Measurements from ENCODE around the gene MRPL10. TPM values are rescaled to one million over a fixed set of nuclear protein-coding genes. Genes with fewer than 3 reads are reported as not detected.
A peak's percentile ranks its signal among the peaks of the same experiment; 100 is the strongest.

The MRPL10 gene
- total and polyA plus RNA-seq, 2 experiments from 2014 or later, result 50.2 to 74.7 TPM

DNA sequence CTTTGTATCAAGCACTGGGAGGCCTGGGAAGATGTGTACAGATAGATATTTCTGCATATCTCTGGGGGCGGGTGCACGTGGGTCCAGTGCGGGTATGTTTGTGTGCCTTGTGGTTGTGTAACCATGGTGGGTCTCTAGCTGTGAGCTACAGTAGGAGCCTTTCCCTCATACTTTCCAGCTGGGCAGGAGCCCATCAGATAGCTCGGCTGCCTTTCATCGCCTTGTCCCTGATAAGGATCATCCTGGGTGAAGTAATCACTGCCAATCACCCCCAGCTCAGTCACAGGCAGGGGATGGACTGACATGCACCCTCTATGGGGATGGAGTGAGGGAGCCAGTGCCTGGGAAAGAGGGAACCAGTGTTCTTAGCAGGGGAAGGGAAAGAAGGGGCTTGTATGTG is 12.9 kb upstream of the MRPL10 start (continued):
- TF ChIP-seq, protein P1, sequence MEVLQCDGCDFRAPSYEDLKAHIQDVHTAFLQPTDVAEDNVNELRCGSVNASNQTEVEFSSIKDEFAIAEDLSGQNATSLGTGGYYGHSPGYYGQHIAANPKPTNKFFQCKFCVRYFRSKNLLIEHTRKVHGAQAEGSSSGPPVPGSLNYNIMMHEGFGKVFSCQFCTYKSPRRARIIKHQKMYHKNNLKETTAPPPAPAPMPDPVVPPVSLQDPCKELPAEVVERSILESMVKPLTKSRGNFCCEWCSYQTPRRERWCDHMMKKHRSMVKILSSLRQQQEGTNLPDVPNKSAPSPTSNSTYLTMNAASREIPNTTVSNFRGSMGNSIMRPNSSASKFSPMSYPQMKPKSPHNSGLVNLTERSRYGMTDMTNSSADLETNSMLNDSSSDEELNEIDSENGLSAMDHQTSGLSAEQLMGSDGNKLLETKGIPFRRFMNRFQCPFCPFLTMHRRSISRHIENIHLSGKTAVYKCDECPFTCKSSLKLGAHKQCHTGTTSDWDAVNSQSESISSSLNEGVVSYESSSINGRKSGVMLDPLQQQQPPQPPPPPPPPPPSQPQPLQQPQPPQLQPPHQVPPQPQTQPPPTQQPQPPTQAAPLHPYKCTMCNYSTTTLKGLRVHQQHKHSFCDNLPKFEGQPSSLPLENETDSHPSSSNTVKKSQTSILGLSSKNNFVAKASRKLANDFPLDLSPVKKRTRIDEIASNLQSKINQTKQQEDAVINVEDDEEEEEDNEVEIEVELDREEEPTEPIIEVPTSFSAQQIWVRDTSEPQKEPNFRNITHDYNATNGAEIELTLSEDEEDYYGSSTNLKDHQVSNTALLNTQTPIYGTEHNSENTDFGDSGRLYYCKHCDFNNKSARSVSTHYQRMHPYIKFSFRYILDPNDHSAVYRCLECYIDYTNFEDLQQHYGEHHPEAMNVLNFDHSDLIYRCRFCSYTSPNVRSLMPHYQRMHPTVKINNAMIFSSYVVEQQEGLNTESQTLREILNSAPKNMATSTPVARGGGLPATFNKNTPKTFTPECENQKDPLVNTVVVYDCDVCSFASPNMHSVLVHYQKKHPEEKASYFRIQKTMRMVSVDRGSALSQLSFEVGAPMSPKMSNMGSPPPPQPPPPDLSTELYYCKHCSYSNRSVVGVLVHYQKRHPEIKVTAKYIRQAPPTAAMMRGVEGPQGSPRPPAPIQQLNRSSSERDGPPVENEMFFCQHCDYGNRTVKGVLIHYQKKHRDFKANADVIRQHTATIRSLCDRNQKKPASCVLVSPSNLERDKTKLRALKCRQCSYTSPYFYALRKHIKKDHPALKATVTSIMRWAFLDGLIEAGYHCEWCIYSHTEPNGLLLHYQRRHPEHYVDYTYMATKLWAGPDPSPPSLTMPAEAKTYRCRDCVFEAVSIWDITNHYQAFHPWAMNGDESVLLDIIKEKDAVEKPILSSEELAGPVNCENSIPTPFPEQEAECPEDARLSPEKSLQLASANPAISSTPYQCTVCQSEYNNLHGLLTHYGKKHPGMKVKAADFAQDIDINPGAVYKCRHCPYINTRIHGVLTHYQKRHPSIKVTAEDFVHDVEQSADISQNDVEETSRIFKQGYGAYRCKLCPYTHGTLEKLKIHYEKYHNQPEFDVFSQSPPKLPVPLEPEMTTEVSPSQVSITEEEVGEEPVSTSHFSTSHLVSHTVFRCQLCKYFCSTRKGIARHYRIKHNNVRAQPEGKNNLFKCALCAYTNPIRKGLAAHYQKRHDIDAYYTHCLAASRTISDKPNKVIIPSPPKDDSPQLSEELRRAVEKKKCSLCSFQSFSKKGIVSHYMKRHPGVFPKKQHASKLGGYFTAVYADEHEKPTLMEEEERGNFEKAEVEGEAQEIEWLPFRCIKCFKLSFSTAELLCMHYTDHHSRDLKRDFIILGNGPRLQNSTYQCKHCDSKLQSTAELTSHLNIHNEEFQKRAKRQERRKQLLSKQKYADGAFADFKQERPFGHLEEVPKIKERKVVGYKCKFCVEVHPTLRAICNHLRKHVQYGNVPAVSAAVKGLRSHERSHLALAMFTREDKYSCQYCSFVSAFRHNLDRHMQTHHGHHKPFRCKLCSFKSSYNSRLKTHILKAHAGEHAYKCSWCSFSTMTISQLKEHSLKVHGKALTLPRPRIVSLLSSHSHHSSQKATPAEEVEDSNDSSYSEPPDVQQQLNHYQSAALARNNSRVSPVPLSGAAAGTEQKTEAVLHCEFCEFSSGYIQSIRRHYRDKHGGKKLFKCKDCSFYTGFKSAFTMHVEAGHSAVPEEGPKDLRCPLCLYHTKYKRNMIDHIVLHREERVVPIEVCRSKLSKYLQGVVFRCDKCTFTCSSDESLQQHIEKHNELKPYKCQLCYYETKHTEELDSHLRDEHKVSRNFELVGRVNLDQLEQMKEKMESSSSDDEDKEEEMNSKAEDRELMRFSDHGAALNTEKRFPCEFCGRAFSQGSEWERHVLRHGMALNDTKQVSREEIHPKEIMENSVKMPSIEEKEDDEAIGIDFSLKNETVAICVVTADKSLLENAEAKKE (CRISPR knock-in tag; IDR thresholded peaks at IDR 0.05), result no peak
- no peak for TF ChIP-seq NANOG (IDR thresholded peaks at IDR 0.05; ENCODE audit: borderline replicate concordance)

DNA sequence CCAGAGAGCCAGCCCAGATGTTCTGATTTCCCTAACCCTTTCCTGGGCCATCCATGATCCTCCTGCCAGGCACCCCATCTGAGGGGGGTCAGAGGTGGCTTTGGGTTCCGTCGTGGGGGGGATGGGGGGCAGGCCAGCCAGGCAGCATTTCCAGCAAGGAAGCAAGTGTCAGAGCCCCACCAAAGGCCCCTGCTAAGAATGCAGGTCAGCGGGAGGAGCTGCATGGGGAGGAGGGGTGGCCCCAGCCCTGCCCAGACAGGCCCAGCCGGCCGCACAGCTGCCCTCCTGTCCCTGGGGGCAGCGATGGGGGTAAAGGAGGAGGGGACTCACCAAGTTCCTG is 12.0 kb upstream of the MRPL10 start:
- Histone ChIP-seq H3K9me2 (ENCODE audit: insufficient read depth) (no peaks in the 10 kb centered on the region), H3K36me3 (ENCODE audit: insufficient read depth) (no peaks in the 10 kb centered on the region), H3K27me3 (ENCODE audit: insufficient read depth) (peaks cover 49% of the 10 kb centered on the region), H4K20me1 (replicated peaks; ENCODE audit: insufficient read depth) (no peaks in the 10 kb centered on the region; the same call in 1 of the 2 replicates), H3K4me2 (peak overlapping the region; percentile 68), H3K27ac (ENCODE audit: low read depth) (no peak overlapping the region), H3K4me1 (ENCODE audit: insufficient read depth) (peaks cover 23% of the 10 kb centered on the region; the same call in 1 of the 2 replicates), H2AFZ (no peak overlapping the region; the same call in 1 of the 2 replicates), H3K4me3 (no peak overlapping the region), H3K79me2 (replicated peaks; ENCODE audit: insufficient read depth) (no peaks in the 10 kb centered on the region; the same call in 1 of the 2 replicates), H3F3A (replicated peaks; ENCODE audit: low read depth) (peaks cover 6% of the 10 kb centered on the region; the same call in 1 of the 2 replicates)
- Mint-ChIP-seq H3K27ac (no peak overlapping the region), H3K4me3 (peak overlapping the region; percentile 22; the same call in 2 of the 3 replicates), H3K4me1 (peaks cover 50% of the 10 kb centered on the region), H3K9me3 (no peaks in the 10 kb centered on the region), H3K36me3 (ENCODE audit: low read depth) (peaks cover 3% of the 10 kb centered on the region; the same call in 1 of the 3 replicates), H3K27me3 (ENCODE audit: insufficient read depth, low read depth, poor library complexity) (peaks cover 47% of the 10 kb centered on the region)
- DNase-seq (ENCODE audit: low spot score) (no peak), ATAC-seq (no peak)
- TF ChIP-seq JUNB (IDR thresholded peaks at IDR 0.05; ENCODE audit: unreplicated experiment) (no peak), ZNF114 (CRISPR knock-in tag; IDR thresholded peaks at IDR 0.05) (no peak), EZH2phosphoT487 (IDR thresholded peaks at IDR 0.05; ENCODE audit: unreplicated experiment) (no peak), NANOG (IDR thresholded peaks at IDR 0.05; ENCODE audit: borderline replicate concordance) (no peak)
- TF ChIP-seq, protein P2, sequence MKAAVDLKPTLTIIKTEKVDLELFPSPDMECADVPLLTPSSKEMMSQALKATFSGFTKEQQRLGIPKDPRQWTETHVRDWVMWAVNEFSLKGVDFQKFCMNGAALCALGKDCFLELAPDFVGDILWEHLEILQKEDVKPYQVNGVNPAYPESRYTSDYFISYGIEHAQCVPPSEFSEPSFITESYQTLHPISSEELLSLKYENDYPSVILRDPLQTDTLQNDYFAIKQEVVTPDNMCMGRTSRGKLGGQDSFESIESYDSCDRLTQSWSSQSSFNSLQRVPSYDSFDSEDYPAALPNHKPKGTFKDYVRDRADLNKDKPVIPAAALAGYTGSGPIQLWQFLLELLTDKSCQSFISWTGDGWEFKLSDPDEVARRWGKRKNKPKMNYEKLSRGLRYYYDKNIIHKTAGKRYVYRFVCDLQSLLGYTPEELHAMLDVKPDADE (IDR thresholded peaks at IDR 0.05), result no peak
- TF ChIP-seq, protein P3, sequence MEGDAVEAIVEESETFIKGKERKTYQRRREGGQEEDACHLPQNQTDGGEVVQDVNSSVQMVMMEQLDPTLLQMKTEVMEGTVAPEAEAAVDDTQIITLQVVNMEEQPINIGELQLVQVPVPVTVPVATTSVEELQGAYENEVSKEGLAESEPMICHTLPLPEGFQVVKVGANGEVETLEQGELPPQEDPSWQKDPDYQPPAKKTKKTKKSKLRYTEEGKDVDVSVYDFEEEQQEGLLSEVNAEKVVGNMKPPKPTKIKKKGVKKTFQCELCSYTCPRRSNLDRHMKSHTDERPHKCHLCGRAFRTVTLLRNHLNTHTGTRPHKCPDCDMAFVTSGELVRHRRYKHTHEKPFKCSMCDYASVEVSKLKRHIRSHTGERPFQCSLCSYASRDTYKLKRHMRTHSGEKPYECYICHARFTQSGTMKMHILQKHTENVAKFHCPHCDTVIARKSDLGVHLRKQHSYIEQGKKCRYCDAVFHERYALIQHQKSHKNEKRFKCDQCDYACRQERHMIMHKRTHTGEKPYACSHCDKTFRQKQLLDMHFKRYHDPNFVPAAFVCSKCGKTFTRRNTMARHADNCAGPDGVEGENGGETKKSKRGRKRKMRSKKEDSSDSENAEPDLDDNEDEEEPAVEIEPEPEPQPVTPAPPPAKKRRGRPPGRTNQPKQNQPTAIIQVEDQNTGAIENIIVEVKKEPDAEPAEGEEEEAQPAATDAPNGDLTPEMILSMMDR (conservative IDR thresholded peaks at IDR 0.05; ENCODE audit: low read depth in 2 of 2), result 0 out of 4 replicates have a peak, but pooled peaks of 1 of the 2 experiments have one; percentile 4

Measured in GM23338 (cell line).